NCI-H1930 (cell line): Measurements from ENCODE around the gene OXSR1.
"Not testable (repeated sequence)": the region's sequence is repeated elsewhere in the genome, so short reads cannot be mapped to it uniquely, and the experiment has no call there.

Experiments used
- DNase-seq, 2 experiments: peaks; one replicate each; lab custom pipeline; 2025; lab: John Stamatoyannopoulos, UW

OXSR1 gene

DNA sequence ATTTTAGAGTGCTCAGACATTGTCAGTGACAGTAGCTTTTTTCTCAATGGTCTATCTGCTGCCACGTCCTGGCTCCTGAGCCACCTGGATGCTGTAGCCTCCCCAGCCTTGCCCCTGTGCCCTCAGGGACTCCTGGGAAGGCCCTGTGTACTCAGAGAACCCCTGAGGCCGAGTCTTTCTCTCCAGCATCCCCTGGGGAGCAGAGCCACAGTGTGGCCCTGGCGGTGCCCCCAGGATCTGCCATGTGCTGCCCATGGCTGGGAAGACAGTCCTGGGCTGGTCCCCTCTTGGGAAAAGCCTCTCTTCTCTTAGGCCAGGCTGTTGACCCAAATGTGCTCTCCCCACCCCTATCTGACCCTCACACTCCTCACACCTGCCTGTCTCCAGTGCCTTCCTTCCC is 21.8 kb upstream of the OXSR1 start:
- DNase-seq: no peak

DNA sequence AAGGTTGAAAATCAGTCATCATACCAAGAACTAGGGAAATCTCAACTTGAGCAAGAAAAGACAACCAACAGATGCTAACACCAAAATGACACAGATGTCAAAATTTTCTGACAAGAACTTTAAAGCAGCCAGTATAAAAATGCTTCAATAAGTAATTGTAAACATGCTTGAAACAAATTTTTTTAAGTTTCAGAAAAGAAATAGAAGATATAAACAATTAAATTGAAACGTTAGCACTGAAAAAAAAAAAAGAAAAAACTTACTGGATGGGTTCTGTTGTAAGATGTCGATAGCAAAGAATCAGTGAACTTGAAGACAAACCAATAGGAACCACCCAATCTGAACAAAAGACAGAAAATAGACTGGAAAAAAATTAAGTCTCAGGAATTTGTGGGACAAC is 18.8 kb upstream of the OXSR1 start:
- DNase-seq: no peak

DNA sequence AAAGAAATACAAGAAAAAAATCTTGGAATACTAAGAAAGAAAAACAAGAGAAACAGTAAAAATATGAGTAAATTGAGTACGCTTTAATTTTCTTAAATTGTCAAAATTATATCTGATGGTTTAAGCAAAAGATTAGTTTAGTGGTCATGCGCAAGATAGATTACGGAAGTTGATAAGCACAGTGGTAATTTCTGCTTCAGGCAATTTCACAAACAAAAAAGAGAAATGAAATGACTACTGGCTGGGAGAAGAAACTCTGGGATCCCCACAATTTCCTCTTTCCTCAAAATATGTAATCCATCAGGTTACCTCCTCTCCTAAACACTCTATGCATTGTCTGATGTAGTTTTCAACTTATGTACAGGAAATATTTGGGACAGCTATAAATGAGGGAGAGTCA is 17.9 kb upstream of the OXSR1 start:
- DNase-seq: no peak

DNA sequence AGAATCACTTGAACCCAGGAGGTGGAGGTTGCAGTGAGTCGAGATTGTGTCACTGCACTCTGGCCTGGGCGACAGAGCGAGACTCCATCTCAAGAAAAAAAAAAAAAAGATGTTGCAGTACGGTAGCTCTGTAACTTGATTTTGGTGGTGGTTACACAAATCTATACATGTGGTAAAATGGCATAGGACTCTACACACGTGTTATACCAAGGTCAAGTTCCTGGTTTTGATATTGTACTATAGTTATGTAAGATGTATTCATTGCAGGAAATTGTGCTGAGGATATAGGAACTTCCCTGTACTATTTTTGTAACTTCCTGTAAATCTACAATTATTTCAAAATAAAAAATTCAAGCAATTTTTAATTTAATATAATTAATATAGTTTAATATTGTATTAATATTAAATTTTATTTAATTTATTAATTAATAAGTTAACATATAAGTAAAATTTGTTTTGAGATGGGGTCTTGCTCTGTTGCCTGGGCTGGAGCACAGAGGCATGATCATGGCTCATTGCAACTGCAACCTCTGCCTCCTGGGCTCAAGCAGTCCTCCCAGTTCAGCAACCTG is 16.9 kb upstream of the OXSR1 start:
- DNase-seq: no peak

DNA sequence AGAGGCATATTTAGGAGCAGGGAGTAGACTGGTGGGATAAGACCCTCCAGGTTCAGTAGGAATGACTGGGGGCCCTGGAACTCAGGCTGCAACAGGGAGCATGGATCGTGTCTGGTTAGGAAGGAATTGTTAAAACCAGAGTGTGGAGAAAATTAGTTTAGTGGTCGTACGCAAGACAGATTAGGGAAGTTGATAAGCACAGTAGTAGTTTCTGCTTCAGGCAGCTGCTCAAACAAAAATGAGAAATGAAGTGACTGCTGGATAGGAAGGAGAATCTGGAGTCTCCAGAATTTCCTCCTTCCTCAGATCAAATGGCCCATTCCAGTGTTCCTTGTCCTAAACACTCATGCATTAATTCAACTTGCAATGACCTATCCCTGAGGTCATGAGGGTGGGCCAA is 15.6 kb upstream of the OXSR1 start:
- DNase-seq: no peak

DNA sequence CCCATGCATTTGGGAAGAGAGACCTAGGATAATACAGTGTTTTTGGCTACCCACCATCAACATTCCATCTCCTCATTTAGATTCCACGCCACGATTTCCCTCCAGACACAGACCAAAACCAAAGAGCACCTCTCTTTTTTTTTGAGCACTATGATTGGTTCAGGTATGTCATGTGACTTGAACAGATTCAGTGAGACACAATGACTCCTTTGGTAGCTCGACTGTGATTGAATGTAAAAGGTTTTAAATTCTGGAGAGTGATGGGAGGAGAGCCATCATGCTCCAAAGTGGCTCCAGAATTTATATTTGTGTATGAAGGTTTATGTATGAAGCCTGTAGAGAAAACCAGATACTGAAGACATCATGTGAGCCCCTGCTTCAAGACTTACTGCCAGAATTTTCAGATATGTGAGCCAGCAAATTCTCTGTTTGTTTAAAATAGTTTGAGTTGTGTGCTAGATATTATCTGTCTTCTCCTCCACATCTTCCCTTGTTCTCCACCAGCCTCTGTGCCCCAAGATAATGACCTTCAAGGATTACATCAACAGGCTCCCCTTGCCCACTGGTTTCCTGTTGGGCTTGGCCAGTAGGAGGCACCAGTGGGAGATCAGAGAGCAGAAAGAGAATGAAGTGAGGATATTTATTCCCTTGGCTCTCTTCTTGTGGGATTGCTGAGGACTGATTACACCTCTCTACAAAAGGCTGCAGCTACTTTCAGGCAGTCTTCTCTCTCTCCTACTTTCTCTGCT is 14.4 kb upstream of the OXSR1 start:
- no peak for DNase-seq

DNA sequence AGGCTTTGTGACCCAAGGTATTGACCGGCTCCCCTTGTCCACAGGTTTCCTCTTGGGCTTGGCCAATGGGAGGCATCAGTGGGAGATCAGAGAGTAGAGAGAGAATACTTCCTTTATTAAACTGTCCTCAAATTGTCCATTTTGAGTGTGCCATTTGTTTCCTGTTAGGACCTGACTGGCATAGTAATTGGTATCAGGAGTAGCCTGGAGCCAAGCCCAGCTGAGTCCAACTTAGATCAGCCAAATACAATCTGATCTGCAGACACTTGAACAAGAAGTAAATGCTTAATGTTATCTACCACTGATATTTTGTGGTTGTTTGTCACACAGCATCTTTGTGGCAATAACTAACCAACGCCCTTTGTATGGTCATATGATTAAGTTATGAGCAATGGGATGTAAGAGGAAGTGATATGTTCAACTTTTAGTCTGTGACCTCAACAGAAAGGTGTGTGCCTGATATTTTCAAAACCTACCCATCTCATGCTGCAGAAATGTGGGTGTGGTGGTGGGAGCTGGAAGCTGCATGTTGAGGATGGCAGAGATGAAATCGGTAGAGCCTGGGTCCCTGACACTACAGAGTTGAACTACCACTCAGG is 13.6 kb upstream of the OXSR1 start:
- DNase-seq: no peak

DNA sequence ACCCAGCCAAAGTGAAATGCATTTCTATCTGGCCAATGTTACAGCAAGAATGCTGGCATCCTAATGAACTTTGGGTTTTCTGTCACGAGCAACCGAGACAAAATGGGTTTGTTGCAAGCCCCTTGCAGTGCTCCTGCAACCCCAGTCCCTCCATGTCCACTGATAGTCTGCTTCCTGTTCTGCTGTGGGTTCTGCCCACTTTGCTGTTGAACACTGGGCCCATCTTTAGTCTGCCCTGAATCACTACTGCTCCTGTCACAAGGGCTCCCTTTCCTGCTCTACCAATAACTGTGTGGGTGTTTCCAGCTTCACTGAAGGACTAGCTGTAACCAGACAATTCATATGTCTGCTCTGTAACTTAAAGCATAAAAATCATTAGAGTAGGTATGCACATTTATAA is 12.7 kb upstream of the OXSR1 start:
- DNase-seq: no peak

DNA sequence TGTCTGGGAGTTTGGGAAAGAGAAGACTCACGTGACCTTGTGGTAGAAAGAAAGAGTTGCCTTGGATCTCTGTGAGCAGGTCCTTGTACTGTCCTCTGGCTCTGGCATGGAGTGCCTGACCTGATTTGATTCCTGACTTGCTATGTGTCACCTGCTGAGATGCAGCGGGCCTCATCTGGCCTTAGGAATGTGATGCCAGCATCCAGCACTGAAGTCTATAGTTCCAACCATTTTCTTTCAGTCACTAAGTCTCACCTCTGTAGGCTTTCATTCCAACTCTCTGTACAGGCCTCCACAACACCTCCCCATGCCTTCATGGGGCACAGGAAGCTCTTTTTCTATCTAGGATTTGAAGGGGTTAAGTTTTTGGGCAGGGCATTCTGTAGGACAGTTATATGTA is 12.1 kb upstream of the OXSR1 start:
- DNase-seq: no peak

DNA sequence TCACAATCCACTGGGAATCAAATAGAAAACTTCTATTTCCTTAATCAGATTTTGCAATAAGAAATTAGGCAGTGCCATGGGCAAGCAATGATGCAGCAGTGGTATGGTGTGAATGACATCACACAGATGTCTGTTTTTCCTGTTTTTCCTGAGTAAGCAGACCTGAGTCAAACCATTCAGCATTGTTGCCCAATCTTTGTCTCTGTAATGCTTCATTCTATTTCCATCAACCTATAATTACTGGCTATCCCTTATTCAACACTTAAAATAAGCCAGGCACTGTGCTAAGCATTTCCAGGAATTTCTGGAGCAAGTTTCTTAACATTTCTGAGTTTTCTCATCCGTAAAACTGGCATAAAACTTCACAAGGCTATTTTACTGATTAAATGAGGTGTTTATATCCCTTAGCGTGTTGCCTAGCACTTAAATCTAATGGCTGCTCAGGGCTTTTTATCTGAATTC is 11.3 kb upstream of the OXSR1 start:
- DNase-seq: no peak

DNA sequence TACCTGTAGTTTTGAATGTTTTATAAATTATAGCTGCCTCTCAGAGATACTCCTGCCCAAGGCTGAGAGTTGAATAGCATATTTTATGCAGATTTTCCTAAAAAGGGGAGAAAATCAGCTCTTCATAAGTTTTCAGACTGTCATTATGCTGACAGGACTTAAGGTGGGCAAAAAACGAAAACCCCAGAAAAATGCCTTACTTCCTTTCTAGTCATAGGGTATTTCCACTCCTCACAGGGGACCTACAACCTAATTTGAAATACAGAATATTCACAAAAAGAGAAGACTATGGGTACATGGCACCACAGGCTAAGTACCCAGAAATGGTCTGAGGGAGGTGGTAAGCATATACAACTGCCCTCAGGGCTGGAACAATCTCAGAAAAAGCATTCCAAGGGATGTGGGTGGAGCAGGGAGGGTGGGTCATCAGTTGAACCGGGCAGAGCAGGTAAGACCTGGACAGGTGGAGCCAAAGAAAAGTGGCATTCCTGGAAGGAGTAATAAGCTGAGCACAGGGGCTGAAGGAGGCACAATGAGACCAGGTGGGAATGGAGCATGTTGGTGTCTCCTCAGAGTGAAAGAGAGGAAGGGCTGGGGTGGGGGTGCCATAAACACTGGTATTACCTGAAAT is 10.6 kb upstream of the OXSR1 start:
- DNase-seq: no peak

DNA sequence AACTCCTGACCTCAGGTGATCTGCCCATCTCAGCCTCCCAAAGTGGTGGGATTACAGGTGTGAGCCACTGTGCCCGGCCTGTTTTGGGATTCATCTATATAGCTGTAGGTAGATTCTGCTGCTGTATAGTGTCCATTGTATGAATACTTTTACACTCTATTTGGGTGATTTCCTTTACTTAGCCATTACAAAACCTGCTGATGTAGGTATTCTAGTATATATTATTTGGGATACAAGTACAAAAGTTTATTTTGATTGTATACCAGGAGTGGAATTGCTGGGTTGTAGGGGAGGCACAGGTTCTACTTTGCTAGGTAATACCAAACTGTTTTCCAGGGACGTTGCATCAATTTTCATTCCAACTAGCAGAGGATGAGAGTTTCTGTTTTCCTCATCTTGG is 9.5 kb upstream of the OXSR1 start:
- no peak for DNase-seq

DNA sequence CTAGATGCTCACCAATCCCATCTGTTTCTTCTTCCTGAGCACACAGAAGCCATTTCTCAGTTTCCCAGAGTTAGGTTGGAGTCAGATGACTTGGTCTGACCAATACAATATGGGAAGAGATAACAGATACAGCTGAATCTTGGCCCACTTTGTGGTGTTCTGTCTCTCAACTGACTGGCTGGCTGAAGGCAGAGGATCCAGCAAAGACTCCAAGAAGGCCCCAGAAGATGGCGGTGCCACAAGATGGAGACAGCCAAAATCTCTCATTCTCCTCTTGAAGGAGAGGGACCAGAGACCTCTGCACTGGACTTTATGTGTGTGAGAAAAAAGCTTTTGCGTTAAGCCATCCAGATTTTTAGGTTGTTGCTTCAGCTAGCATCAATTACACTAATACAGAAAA is 8.2 kb upstream of the OXSR1 start:
- DNase-seq: no peak

DNA sequence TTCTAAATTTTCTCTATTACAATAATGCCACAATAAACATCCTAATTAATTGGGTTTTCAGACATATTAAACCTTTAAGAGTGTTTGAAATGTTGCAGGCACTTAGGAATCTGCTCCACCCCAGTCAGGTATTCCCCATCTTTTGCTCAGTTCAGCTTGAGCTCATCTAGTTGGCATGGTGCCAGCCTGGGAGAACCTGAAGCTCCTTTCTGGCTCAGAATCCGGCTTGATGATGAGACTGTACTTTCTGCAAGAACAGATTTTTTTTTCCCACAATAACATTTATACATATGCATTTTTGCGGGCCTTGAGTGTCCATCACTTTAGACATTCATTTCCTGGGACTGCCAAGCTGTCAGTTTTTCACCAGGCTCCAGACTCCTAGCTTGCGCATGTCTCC is 7.7 kb upstream of the OXSR1 start:
- no peak for DNase-seq

DNA sequence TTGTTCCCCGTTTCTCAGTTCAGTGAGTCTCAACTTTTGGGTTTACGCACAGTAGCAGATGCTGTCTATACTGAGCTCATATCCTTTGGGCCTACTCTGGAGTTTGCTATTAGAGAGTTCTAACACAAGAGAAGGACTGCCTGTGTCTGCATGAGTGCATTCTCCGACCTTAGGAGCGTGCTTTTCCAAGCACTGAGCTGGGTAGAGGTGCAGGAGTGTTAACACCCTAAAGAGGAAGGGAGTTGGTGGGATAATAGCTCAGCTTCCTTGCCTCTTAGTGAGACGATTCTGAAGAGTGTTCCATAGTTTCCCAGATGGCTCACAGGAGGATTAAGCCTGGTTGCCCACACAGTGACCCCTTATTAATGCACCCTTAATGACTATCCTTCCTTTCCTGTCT is 6.9 kb upstream of the OXSR1 start:
- no peak for DNase-seq

DNA sequence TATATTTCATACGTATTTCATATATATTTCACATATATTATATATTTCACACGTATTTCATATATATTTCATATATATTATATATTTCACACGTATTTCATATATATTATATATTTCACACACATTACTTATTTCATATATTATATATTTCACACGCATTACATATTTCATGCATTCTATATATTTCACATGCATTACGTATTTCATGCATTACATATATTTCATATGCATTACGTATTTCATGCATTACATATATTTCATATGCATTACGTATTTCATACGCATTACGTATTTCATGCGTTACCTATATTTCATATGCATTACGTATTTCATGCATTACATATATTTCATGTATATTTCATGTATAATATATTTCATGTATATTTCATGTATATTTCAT is 4.6 kb upstream of the OXSR1 start:
- DNase-seq: not testable (repeated sequence)

DNA sequence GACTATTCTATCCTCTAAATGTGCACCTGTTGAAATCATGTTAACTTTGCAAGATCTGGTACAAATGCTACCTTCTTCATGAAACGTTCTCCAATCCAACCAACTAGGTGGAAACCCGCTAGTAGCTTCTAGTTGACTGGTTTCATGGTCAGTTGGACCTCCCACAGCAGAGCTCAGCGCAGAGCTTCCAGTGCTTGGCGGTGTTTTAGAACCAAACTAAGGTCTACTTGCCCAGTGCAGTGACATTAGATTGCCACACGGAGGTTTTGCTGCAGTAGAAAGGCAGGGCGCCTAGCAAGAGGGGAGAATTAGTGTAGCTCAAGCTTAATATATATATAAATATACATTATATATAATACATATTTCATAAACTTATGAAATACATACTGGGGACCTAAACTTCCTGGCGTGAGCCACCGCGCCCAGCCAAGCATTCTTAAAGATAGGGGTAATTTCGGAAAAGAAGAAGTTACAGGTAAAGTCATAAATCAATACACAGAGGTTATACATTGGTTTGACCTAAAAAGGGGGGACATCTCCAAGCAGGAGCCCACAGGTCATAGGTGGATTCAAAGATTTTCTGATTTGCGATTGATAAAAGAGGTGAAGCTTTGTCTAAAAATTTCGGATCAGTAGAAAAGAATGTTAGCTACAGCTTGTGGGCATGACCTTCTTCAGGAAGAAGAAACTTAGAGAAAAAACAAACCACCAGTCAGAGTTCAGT is 2.1 kb upstream of the OXSR1 start:
- no peak for DNase-seq

DNA sequence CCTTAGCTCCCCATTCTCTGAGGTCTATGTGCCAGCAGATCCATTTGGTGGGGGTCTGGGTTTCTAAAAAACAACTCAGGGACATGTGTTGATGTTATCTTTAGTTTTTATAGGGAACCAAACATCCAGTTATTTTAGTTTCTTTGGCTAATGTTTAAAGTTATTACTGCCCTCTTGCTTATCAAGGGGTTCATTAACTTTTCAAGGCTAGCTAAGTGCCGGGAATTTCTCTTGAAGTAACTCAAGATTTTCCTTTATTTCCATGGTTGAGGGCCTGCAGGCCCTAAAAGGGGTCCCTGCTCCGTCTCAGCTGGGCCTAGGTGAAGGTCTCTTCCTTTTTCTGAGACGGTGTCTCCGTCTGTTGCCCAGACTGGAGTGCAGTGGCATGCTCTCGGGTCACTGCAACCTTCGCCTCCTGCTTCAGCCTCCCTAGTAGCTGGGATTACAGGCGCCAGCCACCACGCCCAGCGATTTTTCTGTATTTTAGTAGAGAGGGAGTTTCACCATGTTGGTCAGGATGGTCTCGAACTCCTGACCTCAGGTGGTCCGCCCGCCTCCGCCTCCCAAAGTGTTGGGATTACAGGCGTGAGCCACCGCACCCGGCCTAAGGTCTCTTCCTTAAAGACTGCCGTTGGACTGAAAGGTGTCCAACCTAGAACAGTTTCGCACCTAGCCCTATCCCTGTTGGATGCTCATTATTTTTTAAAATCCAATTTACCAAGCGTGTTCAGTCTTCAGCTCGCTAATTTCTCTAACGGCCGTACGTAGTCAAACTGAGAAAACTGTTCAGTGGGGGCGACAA is 1.3 kb upstream of the OXSR1 start:
- no peak for DNase-seq

DNA sequence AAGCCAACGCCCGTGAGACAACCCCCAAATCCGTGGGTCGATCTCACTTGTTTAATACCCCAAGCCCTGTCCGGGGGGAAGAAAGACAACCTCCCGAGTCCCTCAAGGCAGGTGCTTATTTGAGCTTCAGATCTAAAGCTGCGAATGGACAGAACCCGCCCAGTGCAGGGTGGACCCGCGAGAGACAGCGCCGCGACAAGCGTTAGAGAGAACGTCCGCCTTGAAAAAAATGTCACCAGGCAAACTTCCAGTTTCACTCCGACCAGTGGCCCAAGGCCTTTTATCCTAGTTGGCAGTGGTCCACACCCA is 740 bp upstream of the OXSR1 start:
- DNase-seq: no peak

DNA sequence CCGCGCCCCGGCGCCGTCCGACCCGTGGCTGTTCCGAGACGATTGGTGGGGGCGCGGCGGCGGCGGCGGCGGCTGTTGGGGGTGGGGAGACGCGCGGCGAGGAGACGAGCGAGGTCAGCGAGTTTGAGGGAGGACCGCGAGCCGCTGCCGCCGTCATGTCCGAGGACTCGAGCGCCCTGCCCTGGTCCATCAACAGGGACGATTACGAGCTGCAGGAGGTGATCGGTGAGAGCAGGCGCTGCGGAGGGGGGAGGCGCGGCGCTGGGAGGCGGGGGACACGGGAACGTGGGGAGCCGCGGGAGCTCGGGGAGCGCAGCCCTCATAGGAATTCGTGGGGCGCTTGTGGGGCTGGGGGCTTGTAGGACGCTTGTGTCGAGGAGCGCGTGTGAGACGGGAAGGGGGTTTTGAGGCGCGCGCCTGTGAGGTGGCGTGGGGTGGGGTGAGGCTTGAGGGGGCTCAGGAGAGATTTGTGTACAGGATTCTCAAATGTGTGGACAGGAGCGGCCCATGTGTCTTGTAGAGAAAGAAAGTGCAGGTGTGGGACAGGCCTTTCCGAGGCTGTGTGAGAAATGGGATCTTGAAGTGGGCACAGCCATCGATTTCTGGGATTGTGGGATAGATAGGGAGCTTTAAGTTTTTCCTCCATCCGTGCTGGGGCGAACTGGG is 518 bp downstream of the OXSR1 start:
- no peak for DNase-seq

DNA sequence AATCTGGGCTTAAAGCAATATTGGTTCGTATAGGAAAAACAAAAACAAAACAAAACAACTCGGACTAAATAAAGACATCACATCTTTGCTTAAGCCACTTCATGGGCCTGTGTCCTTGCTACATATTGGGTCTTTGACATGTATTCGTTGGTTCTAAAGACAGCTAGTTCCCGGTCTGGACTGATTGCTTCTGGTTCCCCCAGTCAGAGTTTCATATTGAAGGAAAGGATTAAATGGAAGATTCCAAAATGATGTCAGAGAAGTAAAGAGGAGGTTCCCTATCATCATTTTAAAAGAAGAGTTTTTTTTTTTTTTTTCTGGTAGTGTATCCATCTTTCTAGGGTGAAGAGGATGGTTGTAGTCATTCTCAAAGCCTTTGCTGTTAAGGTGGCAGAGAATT is 2.3 kb downstream of the OXSR1 start:
- DNase-seq: no peak
